Neutrophil (primary cell): Measurements from ENCODE around the gene LMNB1.

ENCODE experiments used
- H3K27ac ChIP-seq: fragments of 200-600 bp; sonication (generic); 2 replicates; pipeline ENCODE4 v1.5.1; 2016; ENCODE audit warnings: mild to moderate bottlenecking, moderate library complexity
- H3K27me3 ChIP-seq: fragments of 200-600 bp; sonication (generic); 2 replicates; pipeline ENCODE4 v1.6.0; 2016; ENCODE audit warnings: mild to moderate bottlenecking
- H3K36me3 ChIP-seq: fragments of 200-600 bp; sonication (generic); 2 replicates; pipeline ENCODE4 v1.5.1; 2017
- H3K4me1 ChIP-seq, 2 experiments: fragments of 200-600 bp in 1 of 2; sonication (generic) in 1 of 2; 1 replicate in 1 of 2; 2 replicates in 1 of 2; pipeline versions ENCODE4 v1.5.1 to v1.6.1; 2013 to 2016; ENCODE audit warnings: low read depth in 1 of 2, low read length in 1 of 2, mild to moderate bottlenecking in 1 of 2, moderate library complexity in 1 of 2; ENCODE audit not compliant: control insufficient read depth in 1 of 2, insufficient read depth in 1 of 2
- H3K4me3 ChIP-seq, 2 experiments: fragments of 200-600 bp in 1 of 2; sonication (generic) in 1 of 2; 1 replicate in 1 of 2; 2 replicates in 1 of 2; pipeline ENCODE4 v1.5.1; 2013 to 2016; ENCODE audit warnings: low read depth in 1 of 2, low read length in 1 of 2, mild to moderate bottlenecking in 1 of 2, moderate library complexity in 1 of 2
- H3K9me3 ChIP-seq: fragments of 200-600 bp; sonication (generic); 2 replicates; pipeline ENCODE4 v1.5.1; 2016
- TF ChIP-seq, protein P1 (sequence below): fragments of 200-600 bp; sonication (generic); IDR thresholded peaks from 2 replicates; pipeline ENCODE4 v1.5.1; 2016; ENCODE audit warnings: antibody characterized with exemption

The LMNB1 gene

DNA sequence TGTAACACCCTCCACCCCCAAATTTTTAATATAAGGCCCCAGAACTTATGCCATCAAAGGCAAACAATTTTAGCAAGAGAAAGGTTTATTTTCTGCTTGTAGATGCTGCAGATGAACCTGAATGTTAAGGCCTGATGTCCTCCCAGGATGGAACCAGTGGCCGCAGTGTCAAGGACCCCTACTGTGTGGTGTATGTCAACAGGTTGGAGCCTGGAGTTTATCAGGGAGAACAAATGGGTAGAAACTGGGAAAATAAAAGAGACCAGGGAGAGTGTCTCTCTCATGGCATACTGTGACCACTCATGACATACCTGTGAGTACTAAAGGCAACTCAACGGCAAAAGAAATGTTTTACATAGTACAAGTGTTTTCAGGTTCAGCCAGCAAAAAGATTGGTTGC lies 34.5 kb upstream of the LMNB1 start:
- Histone ChIP-seq H3K4me1 (no peaks in the 10 kb centered on the region), H3K27me3 (no peaks in the 10 kb centered on the region), H3K27ac (no peak overlapping the region), H3K9me3 (no peaks in the 10 kb centered on the region), H3K4me3 (no peak overlapping the region), H3K36me3 (no peaks in the 10 kb centered on the region)
- TF ChIP-seq, protein P1, sequence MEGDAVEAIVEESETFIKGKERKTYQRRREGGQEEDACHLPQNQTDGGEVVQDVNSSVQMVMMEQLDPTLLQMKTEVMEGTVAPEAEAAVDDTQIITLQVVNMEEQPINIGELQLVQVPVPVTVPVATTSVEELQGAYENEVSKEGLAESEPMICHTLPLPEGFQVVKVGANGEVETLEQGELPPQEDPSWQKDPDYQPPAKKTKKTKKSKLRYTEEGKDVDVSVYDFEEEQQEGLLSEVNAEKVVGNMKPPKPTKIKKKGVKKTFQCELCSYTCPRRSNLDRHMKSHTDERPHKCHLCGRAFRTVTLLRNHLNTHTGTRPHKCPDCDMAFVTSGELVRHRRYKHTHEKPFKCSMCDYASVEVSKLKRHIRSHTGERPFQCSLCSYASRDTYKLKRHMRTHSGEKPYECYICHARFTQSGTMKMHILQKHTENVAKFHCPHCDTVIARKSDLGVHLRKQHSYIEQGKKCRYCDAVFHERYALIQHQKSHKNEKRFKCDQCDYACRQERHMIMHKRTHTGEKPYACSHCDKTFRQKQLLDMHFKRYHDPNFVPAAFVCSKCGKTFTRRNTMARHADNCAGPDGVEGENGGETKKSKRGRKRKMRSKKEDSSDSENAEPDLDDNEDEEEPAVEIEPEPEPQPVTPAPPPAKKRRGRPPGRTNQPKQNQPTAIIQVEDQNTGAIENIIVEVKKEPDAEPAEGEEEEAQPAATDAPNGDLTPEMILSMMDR, result no peak

DNA sequence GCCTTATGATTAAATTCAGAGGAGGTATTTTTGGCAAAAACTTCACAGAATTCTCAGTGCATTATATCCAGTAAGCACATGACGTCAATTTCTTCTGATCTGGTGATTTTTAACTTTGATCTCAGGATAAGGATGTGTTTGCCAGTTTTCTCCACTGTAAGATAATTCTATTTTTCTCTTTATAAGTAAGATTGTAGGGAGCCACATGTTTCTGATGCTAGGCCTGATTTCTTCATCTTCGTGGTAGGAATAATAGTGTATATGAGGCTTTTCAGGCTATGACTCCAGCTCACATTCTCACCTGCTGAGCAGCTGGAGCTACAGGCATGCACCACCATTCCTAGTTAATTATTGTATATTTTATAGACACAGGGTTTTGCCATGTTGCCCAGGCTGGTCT lies 32.1 kb upstream of the LMNB1 start:
- TF ChIP-seq, protein P1, result no peak
- H3K4me1 ChIP-seq, result peaks cover 11 to 16% of the 10 kb centered on the region in 2 experiments
- no peaks in the 10 kb centered on the region for H3K9me3 ChIP-seq
- H3K27me3 ChIP-seq, result no peaks in the 10 kb centered on the region
- no peak overlapping the region for H3K4me3 ChIP-seq
- H3K27ac ChIP-seq, result no peak overlapping the region
- H3K36me3 ChIP-seq, result no peaks in the 10 kb centered on the region

DNA sequence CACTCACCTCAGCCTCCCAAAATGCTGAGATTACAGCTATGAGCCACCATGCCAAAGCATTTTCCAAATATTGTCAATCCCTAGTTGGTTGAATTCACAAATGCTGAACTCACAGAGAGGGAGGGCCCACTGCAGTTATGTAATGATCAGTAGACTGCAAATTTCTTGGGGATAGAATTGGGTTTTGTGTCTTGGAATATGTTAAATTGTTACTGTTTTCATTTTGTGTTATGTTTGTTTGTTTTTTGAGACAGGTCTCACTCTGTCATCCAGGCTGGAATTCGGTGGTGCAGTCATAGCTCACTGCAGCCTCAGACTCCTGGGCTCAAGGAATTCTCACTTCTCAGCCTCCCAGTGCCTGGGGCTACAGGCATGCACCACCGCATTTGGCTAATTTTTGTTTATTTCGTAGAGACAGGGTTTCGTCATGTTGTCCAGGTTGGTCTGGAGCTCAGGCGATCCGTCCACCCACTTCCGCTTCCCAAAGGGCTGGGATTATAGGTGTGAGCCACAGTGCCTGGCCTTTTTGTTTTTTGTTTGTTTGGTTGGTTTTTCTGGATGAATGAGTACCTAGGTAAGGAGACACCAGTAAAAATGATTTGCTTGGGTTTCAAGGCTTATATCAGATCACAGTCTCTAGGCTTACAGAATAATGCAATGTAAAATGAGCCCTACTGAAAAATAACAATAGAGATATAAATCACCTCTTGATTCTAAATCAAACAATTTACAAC lies 31.5 kb upstream of the LMNB1 start:
- Histone ChIP-seq H3K4me1 (peaks cover 11 to 16% of the 10 kb centered on the region in 2 experiments), H3K9me3 (no peaks in the 10 kb centered on the region), H3K27me3 (no peaks in the 10 kb centered on the region), H3K27ac (no peak overlapping the region), H3K36me3 (no peaks in the 10 kb centered on the region), H3K4me3 (no peak overlapping the region)
- TF ChIP-seq, protein P1, result no peak

DNA sequence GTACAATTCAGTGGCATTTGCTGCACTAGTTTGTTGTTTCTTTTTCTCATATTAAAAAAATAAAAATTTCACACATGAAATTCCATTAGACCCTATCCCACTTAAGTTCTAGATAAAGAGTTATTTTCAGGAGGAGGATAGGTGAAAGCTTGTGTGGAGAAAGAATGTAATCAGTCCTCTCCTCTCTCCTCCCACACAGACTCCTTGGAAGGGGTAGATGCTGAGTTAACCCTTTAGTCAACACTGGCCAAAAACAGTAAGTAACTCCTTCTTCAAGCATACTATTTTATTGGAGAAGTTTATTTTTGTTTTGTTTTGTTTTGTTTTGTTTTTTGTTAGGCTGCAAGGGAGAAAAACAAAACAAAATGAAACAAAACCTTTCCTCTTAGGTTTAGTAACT lies 30.6 kb upstream of the LMNB1 start:
- H3K9me3 ChIP-seq, result no peaks in the 10 kb centered on the region

DNA sequence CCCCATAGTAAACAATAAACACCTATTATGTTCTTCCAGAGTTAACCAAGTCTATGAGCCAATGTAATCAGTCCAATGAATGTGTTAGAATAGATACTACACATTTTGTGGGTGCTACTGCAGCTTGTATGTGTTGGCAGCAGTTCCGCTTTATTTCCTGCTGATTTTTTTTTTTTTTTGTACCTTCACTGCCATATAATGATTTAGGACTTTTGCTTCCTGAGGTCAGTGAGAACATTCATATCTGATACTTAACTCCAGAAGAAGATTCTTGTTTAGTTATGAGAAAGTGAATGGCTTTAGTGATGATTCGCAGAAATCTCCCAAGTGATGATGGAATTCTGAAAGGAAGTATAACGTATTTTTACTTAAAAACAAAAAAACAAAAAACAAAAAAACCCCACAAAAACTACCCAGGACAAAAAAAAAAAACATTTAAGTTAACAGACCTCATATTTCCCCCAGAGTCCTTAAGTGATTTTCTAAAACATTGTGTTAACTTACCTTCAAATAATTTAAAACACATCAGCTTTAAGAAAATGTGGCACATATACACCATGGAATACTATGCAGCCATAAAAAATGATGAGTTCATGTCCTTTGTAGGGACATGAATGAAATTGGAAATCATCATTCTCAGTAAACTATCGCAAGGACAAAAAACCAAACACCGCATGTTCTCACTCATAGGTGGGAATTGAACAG lies 24.7 kb upstream of the LMNB1 start:
- H3K27ac ChIP-seq, result no peak overlapping the region
- no peaks in the 10 kb centered on the region for H3K9me3 ChIP-seq
- H3K27me3 ChIP-seq, result no peaks in the 10 kb centered on the region
- H3K4me3 ChIP-seq, result no peak overlapping the region
- peaks cover 58 to 64% of the 10 kb centered on the region in 2 experiments for H3K4me1 ChIP-seq
- TF ChIP-seq, protein P1, result no peak
- no peaks in the 10 kb centered on the region for H3K36me3 ChIP-seq

More for the DNA sequence above, 30.6 kb upstream of the LMNB1 start:
- TF ChIP-seq, protein P1, result no peak
- Histone ChIP-seq H3K36me3 (no peaks in the 10 kb centered on the region), H3K27ac (no peak overlapping the region), H3K4me3 (no peak overlapping the region), H3K4me1 (peaks cover 11 to 16% of the 10 kb centered on the region in 2 experiments), H3K27me3 (no peaks in the 10 kb centered on the region)
